ENCODE data around the gene SBF2.

Gene SBF2

DNA sequence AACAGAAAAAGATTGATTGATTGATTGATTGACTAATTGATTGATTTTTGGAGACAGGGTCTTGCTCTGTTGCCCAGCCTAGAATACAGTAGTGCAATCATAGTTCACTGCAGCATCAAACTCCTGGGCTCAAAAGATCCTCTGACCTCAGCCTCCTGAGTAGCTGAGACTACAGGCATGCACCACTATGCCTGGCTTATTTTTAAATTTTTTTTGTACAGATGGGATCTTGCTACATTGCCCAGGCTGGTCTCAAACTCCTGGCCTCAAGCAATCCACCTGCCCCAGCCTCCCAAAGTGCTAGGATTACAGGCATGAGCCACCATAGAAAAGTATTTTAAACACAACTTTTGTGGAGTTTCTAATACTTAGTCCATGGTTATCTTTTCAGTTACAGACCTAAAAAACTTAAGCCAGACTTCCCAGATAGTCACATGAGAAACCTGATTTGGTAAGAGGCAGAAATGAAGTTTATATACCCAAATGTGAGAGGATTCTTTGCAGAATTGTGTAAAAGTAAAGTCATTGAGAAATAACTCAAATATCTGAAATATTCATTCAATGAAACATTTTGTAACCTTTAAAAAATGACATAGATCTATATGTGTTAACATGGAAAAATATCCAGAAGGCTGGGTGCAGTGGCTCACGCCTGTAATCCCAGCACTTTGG, 443.7 kb downstream of the SBF2 start:
- DNase-seq (ENCODE audit: low read depth) = no peak
- no peak overlapping the region for H3K4me3 ChIP-seq (ENCODE audit: low read length)
- TF ChIP-seq, protein P1, sequence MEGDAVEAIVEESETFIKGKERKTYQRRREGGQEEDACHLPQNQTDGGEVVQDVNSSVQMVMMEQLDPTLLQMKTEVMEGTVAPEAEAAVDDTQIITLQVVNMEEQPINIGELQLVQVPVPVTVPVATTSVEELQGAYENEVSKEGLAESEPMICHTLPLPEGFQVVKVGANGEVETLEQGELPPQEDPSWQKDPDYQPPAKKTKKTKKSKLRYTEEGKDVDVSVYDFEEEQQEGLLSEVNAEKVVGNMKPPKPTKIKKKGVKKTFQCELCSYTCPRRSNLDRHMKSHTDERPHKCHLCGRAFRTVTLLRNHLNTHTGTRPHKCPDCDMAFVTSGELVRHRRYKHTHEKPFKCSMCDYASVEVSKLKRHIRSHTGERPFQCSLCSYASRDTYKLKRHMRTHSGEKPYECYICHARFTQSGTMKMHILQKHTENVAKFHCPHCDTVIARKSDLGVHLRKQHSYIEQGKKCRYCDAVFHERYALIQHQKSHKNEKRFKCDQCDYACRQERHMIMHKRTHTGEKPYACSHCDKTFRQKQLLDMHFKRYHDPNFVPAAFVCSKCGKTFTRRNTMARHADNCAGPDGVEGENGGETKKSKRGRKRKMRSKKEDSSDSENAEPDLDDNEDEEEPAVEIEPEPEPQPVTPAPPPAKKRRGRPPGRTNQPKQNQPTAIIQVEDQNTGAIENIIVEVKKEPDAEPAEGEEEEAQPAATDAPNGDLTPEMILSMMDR (conservative IDR thresholded peaks at IDR 0.05; ENCODE audit: low read depth, low read length) = no peak

GRCh38 chr11:9849389-9849788, 444.6 kb downstream of the SBF2 start:
- TF ChIP-seq, protein P1 (conservative IDR thresholded peaks at IDR 0.05; ENCODE audit: low read depth, low read length) = no peak

DNA sequence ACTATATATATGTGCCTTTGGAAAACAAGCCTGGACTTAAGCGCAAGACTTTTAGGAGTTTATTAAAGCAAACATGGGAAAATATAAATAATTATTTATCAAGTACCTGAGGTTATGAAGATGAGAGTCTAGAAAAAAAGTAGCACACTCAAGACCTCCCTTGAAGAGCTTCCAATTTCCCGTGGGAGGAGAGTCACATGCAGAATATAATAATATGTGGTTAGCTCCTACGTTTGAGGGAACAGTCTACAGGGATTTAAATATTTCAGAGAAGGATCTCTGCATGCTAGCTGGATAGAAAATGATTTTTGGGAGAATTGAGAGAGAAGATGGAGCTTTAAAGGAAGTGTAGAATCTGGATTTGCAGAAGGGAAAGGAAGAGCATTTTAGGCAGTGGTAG, 446.4 kb downstream of the SBF2 start:
- no peak for DNase-seq (ENCODE audit: low read depth)
- H3K4me3 ChIP-seq (ENCODE audit: low read length) = no peak overlapping the region
- TF ChIP-seq, protein P1 (conservative IDR thresholded peaks at IDR 0.05; ENCODE audit: low read depth, low read length) = no peak

More at GRCh38 chr11:9849389-9849788, 444.6 kb downstream of the SBF2 start:
- no peak overlapping the region for H3K4me3 ChIP-seq (ENCODE audit: low read length)
- no peak for DNase-seq (ENCODE audit: low read depth)

DNA sequence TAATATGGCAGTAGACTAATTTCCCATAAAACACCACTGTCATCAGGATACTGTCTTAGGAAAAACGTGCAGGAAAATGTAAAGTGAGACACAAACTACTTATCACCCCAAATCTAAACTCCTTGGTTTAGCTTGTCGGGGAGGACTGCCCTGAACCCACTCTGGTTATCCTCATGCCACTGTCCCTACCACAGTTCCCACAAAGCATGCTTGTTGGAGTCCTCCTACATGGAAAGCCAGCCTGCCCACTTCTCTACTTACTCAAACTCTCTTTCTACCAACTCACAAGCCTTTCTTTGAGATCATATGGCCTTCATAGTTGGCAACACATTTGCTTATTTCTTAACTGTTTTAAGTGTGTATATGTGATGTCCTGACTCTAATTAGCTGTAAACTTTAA, 451.1 kb downstream of the SBF2 start:
- no peak for DNase-seq (ENCODE audit: low read depth)
- TF ChIP-seq, protein P1 (conservative IDR thresholded peaks at IDR 0.05; ENCODE audit: low read depth, low read length) = no peak
- H3K4me3 ChIP-seq (ENCODE audit: low read length) = no peak overlapping the region

GRCh38 chr11:9840460-9841004, 453.5 kb downstream of the SBF2 start:
- H3K4me3 ChIP-seq (ENCODE audit: low read length) = no peak overlapping the region
- DNase-seq (ENCODE audit: low read depth) = no peak
- TF ChIP-seq, protein P1 (conservative IDR thresholded peaks at IDR 0.05; ENCODE audit: low read depth, low read length) = no peak

GRCh38 chr11:9839550-9839949, 454.5 kb downstream of the SBF2 start:
- TF ChIP-seq, protein P1 (conservative IDR thresholded peaks at IDR 0.05; ENCODE audit: low read depth, low read length) = no peak
- no peak overlapping the region for H3K4me3 ChIP-seq (ENCODE audit: low read length)
- DNase-seq (ENCODE audit: low read depth) = no peak

DNA sequence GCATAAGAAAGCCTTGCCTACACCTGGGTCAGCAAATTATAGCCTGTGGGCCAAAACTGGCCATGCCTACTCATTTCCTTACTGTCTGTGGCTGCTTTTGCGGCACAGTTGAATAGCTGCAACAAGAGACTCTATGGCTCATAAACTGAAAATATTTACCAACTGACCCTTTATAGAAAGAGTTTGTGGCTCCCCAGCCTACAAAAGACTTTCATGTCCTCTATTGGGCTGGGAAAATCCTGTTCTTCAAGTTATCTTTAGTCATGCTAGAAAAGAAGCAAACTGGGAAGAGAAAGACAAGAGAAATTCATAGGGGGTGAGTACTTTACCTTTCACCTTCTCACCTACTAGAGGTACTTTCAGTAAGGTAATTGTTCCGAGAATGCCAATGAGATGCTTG, 455.1 kb downstream of the SBF2 start:
- no peak for DNase-seq (ENCODE audit: low read depth)
- H3K4me3 ChIP-seq (ENCODE audit: low read length) = no peak overlapping the region
- TF ChIP-seq, protein P1 (conservative IDR thresholded peaks at IDR 0.05; ENCODE audit: low read depth, low read length) = no peak
